Transverse colon (tissue), 3 donors: ENCODE data around the gene HSD17B2.

Experiments
- EP300 ChIP-seq: sonication (generic); formaldehyde crosslinking; IDR thresholded peaks from one replicate; pipeline ENCODE4 v1.6.1; 2017; ENCODE audit warnings: antibody characterized with exemption, low read depth
- POLR2A ChIP-seq: fragments of 450-650 bp; IDR thresholded peaks from one replicate; pipeline ENCODE4 v1.6.1; 2016; ENCODE audit warnings: antibody characterized with exemption, mild to moderate bottlenecking, moderate library complexity
- TF ChIP-seq, protein P1 (sequence below), 5 experiments: fragments of 200-600 bp in 3 of 5; fragments of 450-650 bp in 2 of 5; sonication (generic) in 3 of 5; IDR thresholded peaks; 1 replicate in 2 of 5; 2 replicates in 3 of 5; pipeline ENCODE4 v1.5.1; 2016 to 2017; ENCODE audit warnings: antibody characterized with exemption in 5 of 5, inconsistent platforms in 3 of 5, mild to moderate bottlenecking in 2 of 5, moderate library complexity in 1 of 5

GRCh38 chr16:82136956-82137821 is 102.1 kb downstream of the HSD17B2 start:
- TF ChIP-seq, protein P1, sequence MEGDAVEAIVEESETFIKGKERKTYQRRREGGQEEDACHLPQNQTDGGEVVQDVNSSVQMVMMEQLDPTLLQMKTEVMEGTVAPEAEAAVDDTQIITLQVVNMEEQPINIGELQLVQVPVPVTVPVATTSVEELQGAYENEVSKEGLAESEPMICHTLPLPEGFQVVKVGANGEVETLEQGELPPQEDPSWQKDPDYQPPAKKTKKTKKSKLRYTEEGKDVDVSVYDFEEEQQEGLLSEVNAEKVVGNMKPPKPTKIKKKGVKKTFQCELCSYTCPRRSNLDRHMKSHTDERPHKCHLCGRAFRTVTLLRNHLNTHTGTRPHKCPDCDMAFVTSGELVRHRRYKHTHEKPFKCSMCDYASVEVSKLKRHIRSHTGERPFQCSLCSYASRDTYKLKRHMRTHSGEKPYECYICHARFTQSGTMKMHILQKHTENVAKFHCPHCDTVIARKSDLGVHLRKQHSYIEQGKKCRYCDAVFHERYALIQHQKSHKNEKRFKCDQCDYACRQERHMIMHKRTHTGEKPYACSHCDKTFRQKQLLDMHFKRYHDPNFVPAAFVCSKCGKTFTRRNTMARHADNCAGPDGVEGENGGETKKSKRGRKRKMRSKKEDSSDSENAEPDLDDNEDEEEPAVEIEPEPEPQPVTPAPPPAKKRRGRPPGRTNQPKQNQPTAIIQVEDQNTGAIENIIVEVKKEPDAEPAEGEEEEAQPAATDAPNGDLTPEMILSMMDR (IDR thresholded peaks at IDR 0.05): no peak
- TF ChIP-seq EP300: no peak
- no peak for TF ChIP-seq POLR2A
